Esophagus squamous epithelium (tissue), 4 donors: ENCODE measurements around the gene NXNL2.

Experiments
- CTCF ChIP-seq, 6 experiments: fragments of 450-650 bp in 4 of 6; fragments of 200-600 bp in 2 of 6; sonication (generic) in 2 of 6; IDR thresholded peaks; one replicate each; pipeline ENCODE4 v1.5.1; 2016 to 2019; ENCODE audit warnings: antibody characterized with exemption in 6 of 6, mild to moderate bottlenecking in 4 of 6, moderate library complexity in 4 of 6
- POLR2A ChIP-seq, 4 donors: fragments of 450-650 bp; IDR thresholded peaks; one replicate each; pipeline ENCODE4 v1.6.1; 2017; ENCODE audit warnings: antibody characterized with exemption in 4 of 4, mild to moderate bottlenecking in 4 of 4, moderate library complexity in 3 of 4

GRCh38 chr9:88580961-88581360, 46.0 kb downstream of the NXNL2 start:
- no peak for TF ChIP-seq POLR2A (IDR thresholded peaks at IDR 0.05)
- TF ChIP-seq CTCF (IDR thresholded peaks at IDR 0.05), result no peak
